ENCODE results near the gene UTF1. TPM values are rescaled to one million over a fixed set of nuclear protein-coding genes. Genes with fewer than 3 reads are reported as not detected.
"Not testable (repeated sequence)": the region's sequence is repeated elsewhere in the genome, so short reads cannot be mapped to it uniquely, and the experiment has no call there.

Gene UTF1
- total RNA-seq, 1 donor from 2014 or later, result not detected

GRCh38 chr10:133229265-133230043, 563 bp upstream of the UTF1 start:
- no peak for DNase-seq

- DNase-seq, result no peak
Measured at GRCh38 chr10:133230387-133231195, 574 bp downstream of the UTF1 start.

GRCh38 chr10:133231244-133231945, 1.4 kb downstream of the UTF1 start:
- DNase-seq, result no peak

- DNase-seq, result no peak
Measured at GRCh38 chr10:133231946-133232574, 2.0 kb downstream of the UTF1 start.

- not testable (repeated sequence) for DNase-seq
Measured at GRCh38 chr10:133234796-133235195, 4.8 kb downstream of the UTF1 start.

- no peak for DNase-seq
Measured at GRCh38 chr10:133235265-133235855, 5.3 kb downstream of the UTF1 start.

GRCh38 chr10:133235932-133236331, 5.9 kb downstream of the UTF1 start:
- no peak for DNase-seq

GRCh38 chr10:133236401-133237240, 6.6 kb downstream of the UTF1 start:
- DNase-seq, result no peak

GRCh38 chr10:133237241-133237587, 7.2 kb downstream of the UTF1 start:
- DNase-seq, result no peak

GRCh38 chr10:133237588-133238465, 7.8 kb downstream of the UTF1 start, which contains the start of gene VENTX:
TSS of gene VENTX (plus strand) at chr10:133237855. CDS start at chr10:133237915, 60 bp downstream.
- DNase-seq, result no peak

GRCh38 chr10:133238466-133238804, 8.4 kb downstream of the UTF1 start:
- no peak for DNase-seq

- DNase-seq, result no peak
Measured at GRCh38 chr10:133239990-133240389, 10.0 kb downstream of the UTF1 start.

GRCh38 chr10:133241501-133242205, 11.6 kb downstream of the UTF1 start:
- DNase-seq, result no peak

- DNase-seq, result peak; percentile 13
Measured at GRCh38 chr10:133242611-133243356, 12.8 kb downstream of the UTF1 start.

- DNase-seq, result no peak
Measured at GRCh38 chr10:133243593-133243992, 13.6 kb downstream of the UTF1 start.

- DNase-seq, result no peak
Measured at GRCh38 chr10:133245439-133246235, 15.6 kb downstream of the UTF1 start.

GRCh38 chr10:133246236-133246626, 16.2 kb downstream of the UTF1 start:
- no peak for DNase-seq

- no peak for DNase-seq
Measured at GRCh38 chr10:133247681-133248333, 17.8 kb downstream of the UTF1 start.
